ENCODE results near the gene NUBPL.
"Not testable (repeated sequence)": the region's sequence is repeated elsewhere in the genome, so short reads cannot be mapped to it uniquely, and the experiment has no call there.

Gene NUBPL

DNA sequence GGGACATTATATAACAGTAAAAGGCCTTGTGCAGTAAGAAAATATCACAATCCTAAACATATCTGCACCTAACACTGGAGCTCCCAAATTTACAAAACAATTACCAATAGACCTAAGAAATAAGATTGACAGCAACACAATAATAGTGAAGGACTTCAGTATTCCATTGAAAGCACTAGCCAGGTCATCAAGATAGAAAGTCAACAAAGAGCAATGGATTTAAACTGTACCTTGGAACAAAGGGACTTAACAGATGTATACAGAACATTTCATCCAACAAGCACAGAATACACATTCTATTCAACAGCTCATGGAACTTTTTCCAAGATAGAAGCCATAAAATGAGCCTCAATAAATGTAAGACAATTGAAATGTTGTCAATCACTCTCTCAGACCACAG, 306.4 kb downstream of the NUBPL start:
- ChIA-PET POLR2A (no interaction called here), CTCF (interaction anchor here (0.9 kb wide), 1 partner anchor 9 kb away, joined by 3 read pairs; no protein-coding TSS in a partner anchor)
- DNase-seq (ENCODE audit: extremely low spot score) = no peak
- no peak for TF ChIP-seq CTCF (IDR thresholded peaks at IDR 0.05; ENCODE audit: control extremely low read depth, extremely low read depth, low read depth, missing control alignments)

DNA sequence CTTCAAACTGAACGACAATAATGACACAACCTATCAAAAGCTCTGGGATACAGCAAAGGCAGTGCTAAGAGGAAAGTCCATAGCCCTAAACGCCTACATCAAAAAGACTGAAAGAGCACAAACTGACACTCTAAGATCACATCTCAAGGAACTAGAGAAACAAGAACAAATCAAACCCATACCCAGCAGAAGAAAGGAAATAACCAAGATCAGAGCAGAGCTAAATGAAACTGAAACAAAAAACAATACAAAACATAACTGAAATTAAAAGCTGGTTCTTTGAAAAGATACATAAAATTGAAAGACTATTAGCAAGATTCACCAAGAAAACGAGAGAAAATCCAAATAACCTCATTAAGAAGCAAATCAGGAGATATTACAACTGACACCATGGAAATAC, 306.9 kb downstream of the NUBPL start:
- CTCF ChIA-PET = interaction anchor here (0.9 kb wide), 1 partner anchor 9 kb away, joined by 3 read pairs; no protein-coding TSS in a partner anchor
- POLR2A ChIA-PET; DNase-seq (ENCODE audit: extremely low spot score): not testable (repeated sequence)

GRCh38 chr14:31876741-31877140, 315.5 kb downstream of the NUBPL start:
- no peak for TF ChIP-seq CTCF (IDR thresholded peaks at IDR 0.05; ENCODE audit: control extremely low read depth, extremely low read depth, low read depth, missing control alignments)
- DNase-seq (ENCODE audit: extremely low spot score) = no peak
- POLR2A ChIA-PET = no interaction called here
- CTCF ChIA-PET = interaction anchor here (1.3 kb wide), 1 partner anchor 9 kb away, joined by 3 read pairs; no protein-coding TSS in a partner anchor

DNA sequence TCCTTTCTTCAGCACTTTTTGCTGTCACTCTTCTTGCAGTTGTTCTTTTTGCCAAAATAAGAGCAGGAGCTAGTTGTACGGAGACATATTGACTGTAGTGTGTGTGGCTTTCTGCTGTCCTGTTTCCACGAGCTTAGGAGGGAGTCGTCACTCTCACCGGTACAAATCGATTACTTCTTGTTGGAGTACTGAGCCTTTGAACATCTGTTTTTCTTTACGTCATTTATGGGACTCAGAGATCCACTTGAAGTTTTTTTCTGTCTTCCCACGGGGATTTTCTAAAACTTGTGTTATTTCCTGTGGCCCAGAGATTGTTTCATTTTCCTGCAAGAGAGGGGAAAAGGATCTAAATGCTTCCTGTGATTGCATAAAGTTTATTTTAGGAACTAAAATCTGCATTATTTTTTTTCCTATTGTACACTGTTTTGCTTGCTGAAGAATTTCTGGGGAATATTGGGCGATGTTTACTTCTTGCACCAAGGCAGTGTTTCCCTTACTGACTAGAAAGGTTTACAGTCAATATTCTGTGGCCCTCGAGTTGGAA, 316.1 kb downstream of the NUBPL start:
- ChIA-PET CTCF (interaction anchor here (1.3 kb wide), 1 partner anchor 9 kb away, joined by 3 read pairs; no protein-coding TSS in a partner anchor), POLR2A (no interaction called here)
- no peak for TF ChIP-seq CTCF (IDR thresholded peaks at IDR 0.05; ENCODE audit: control extremely low read depth, extremely low read depth, low read depth, missing control alignments)
- DNase-seq (ENCODE audit: extremely low spot score) = no peak

DNA sequence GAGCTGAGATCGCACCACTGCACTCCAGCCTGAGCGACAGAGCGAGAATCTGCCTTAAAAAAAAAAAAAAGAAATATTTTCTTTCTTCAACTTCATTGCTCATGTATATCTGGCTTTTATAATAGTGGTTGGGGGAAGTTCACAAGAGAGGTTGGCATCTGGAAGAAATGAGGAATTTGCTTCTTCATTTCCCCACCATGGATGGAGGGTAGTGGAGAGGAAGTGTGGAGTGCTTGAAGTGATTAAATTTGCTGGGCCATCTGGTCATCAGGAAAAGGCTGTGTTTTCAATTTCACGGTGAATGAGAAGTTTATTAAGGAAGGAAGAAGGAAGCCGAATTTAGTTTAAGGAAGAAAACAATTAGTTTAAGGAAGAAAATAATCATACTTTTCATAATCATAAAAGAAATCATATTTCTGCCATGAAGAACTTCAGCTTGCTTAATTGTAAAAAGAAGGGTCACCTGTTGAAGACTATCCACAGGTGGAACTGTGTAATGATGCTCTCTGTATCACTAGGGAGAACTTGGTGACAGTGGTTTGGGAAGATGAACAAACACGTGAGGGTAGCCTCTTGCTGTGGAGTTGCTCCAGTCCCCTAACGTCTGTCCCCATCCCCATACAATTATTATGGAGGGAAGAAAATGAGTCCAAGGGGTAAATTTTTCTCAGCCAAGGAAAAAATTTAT, 318.6 kb downstream of the NUBPL start:
- DNase-seq (ENCODE audit: extremely low spot score) = no peak
- TF ChIP-seq CTCF (IDR thresholded peaks at IDR 0.05; ENCODE audit: control extremely low read depth, extremely low read depth, low read depth, missing control alignments) = no peak
- POLR2A ChIA-PET = no interaction called here
- CTCF ChIA-PET = no interaction called here

GRCh38 chr14:31880935-31881334, 319.7 kb downstream of the NUBPL start:
- CTCF ChIA-PET = no interaction called here
- no peak for TF ChIP-seq CTCF (IDR thresholded peaks at IDR 0.05; ENCODE audit: control extremely low read depth, extremely low read depth, low read depth, missing control alignments)
- POLR2A ChIA-PET = no interaction called here
- DNase-seq (ENCODE audit: extremely low spot score) = no peak

GRCh38 chr14:31881531-31882310, 320.5 kb downstream of the NUBPL start:
- CTCF ChIA-PET = interaction anchor here (0.7 kb wide), 1 partner anchor 19 kb away, joined by 3 read pairs; no protein-coding TSS in a partner anchor
- POLR2A ChIA-PET = no interaction called here
- DNase-seq (ENCODE audit: extremely low spot score) = no peak
- no peak for TF ChIP-seq CTCF (IDR thresholded peaks at IDR 0.05; ENCODE audit: control extremely low read depth, extremely low read depth, low read depth, missing control alignments)

Measured in GM10248 (cell line).